ENCODE measurements around the gene EPHA7. TPM values are rescaled to one million over a fixed set of nuclear protein-coding genes. Genes with fewer than 3 reads are reported as not detected.

EPHA7 gene
- total RNA-seq, 2 donors from 2014 or later: 0.26 to 0.33 TPM

GRCh38 chr6:93318121-93318520 lies 101.2 kb downstream of the EPHA7 start:
- intact Hi-C loops (cut with DNase I): no loop called here
- Histone ChIP-seq H3K27me3 (no peaks in the 10 kb centered on the region), H3K4me1 (no peaks in the 10 kb centered on the region)

GRCh38 chr6:93317592-93317991 lies 101.8 kb downstream of the EPHA7 start:
- intact Hi-C loops (cut with DNase I): no loop called here

More at GRCh38 chr6:93318121-93318520, 101.2 kb downstream of the EPHA7 start:
- TF ChIP-seq POLR2A (IDR thresholded peaks at IDR 0.05) (no peak), CTCF (IDR thresholded peaks at IDR 0.05) (no peak)
- Histone ChIP-seq H3K4me3 (no peak overlapping the region), H3K9me3 (no peaks in the 10 kb centered on the region), H3K27ac (no peak overlapping the region), H3K36me3 (replicated peaks in 1 of 2; ENCODE audit: insufficient read depth in 1 of 2, low read depth in 2 of 2) (no peaks in the 10 kb centered on the region)
- DNase-seq (no peak), ATAC-seq (no peak)
- WGBS, 2 donors: 94 to 96% methylated on average over 1 of the region's 1 CpG

GRCh38 chr6:93307505-93308409 lies 111.6 kb downstream of the EPHA7 start:
- no peak for TF ChIP-seq POLR2A (IDR thresholded peaks at IDR 0.05)
- TF ChIP-seq CTCF (IDR thresholded peaks at IDR 0.05): no peak
- WGBS, 2 donors: 35 to 43% methylated on average over 5 of the region's 5 CpGs
- intact Hi-C loops (cut with DNase I): no loop called here
- Histone ChIP-seq H3K4me1 (no peaks in the 10 kb centered on the region), H3K27ac (no peak overlapping the region), H3K27me3 (no peaks in the 10 kb centered on the region), H3K9me3 (no peaks in the 10 kb centered on the region), H3K36me3 (replicated peaks in 1 of 2; ENCODE audit: insufficient read depth in 1 of 2, low read depth in 2 of 2) (no peaks in the 10 kb centered on the region), H3K4me3 (no peak overlapping the region)
- DNase-seq: no peak
- no peak for ATAC-seq

More at GRCh38 chr6:93317592-93317991, 101.8 kb downstream of the EPHA7 start:
- Histone ChIP-seq H3K27me3 (no peaks in the 10 kb centered on the region), H3K9me3 (no peaks in the 10 kb centered on the region), H3K4me3 (no peak overlapping the region), H3K36me3 (replicated peaks in 1 of 2; ENCODE audit: insufficient read depth in 1 of 2, low read depth in 2 of 2) (no peaks in the 10 kb centered on the region), H3K27ac (no peak overlapping the region), H3K4me1 (no peaks in the 10 kb centered on the region)
- TF ChIP-seq CTCF (IDR thresholded peaks at IDR 0.05) (no peak), POLR2A (IDR thresholded peaks at IDR 0.05) (no peak)
- DNase-seq (no peak), ATAC-seq (no peak)

GRCh38 chr6:93305088-93305487 lies 114.3 kb downstream of the EPHA7 start:
- no peak for TF ChIP-seq CTCF (IDR thresholded peaks at IDR 0.05)
- TF ChIP-seq POLR2A (IDR thresholded peaks at IDR 0.05): no peak
- no peak for DNase-seq
- Histone ChIP-seq H3K4me1 (no peaks in the 10 kb centered on the region), H3K36me3 (replicated peaks in 1 of 2; ENCODE audit: insufficient read depth in 1 of 2, low read depth in 2 of 2) (no peaks in the 10 kb centered on the region), H3K27me3 (no peaks in the 10 kb centered on the region), H3K4me3 (no peak overlapping the region), H3K27ac (no peak overlapping the region), H3K9me3 (no peaks in the 10 kb centered on the region)
- ATAC-seq: no peak
- intact Hi-C loops (cut with DNase I): no loop called here

- Histone ChIP-seq H3K9me3 (no peaks in the 10 kb centered on the region), H3K4me3 (no peak overlapping the region), H3K27me3 (no peaks in the 10 kb centered on the region), H3K4me1 (no peaks in the 10 kb centered on the region), H3K36me3 (replicated peaks in 1 of 2; ENCODE audit: insufficient read depth in 1 of 2, low read depth in 2 of 2) (no peaks in the 10 kb centered on the region), H3K27ac (no peak overlapping the region)
- 18 to 19% methylated on average over 1 of the region's 1 CpG for WGBS, 2 donors
- ATAC-seq: no peak
- TF ChIP-seq CTCF (IDR thresholded peaks at IDR 0.05): no peak
- TF ChIP-seq POLR2A (IDR thresholded peaks at IDR 0.05): no peak
- intact Hi-C loops (cut with DNase I): no loop called here
- no peak for DNase-seq
These were observed 114.9 kb downstream of the EPHA7 start for GRCh38 chr6:93304505-93304904.

Measured in body of pancreas (tissue), 4 donors.